IMR-90 (cell line): ENCODE data around the gene BTNL3. TPM values are rescaled to one million over a fixed set of nuclear protein-coding genes. Genes with fewer than 3 reads are reported as not detected.

Experiments
- ATAC-seq: fragments of 200-7000 bp; cut with Tn5 transposase; 2 replicates; pipeline ENCODE4 v1.9.1; 2020; ENCODE audit warnings: low read depth, mild to moderate bottlenecking, moderate library complexity
- BruUV-seq: library from RNA; stranded (reverse); fragments of 400-500 nt; replicated peaks from 2 replicates; lab custom pipeline; 2021; lab: Mats Ljungman, UMichigan
- CTCF ChIA-PET: fragments of 300-600 bp; formaldehyde crosslinking; extraction: SDS; loops from one replicate; lab custom pipeline; 2021; ENCODE audit warnings: antibody characterized with exemption; lab: Yijun Ruan, JAX
- POLR2A ChIA-PET: fragments of 300-600 bp; sonication (Branson Sonifier 250); formaldehyde crosslinking; loops from one replicate; lab custom pipeline; 2022; ENCODE audit warnings: antibody characterized with exemption; ENCODE audit not compliant: unreplicated experiment; lab: Charles Lee
- DNase-seq: peaks from one replicate; pipeline ENCODE4 v3.0.0; 2013
- H2AFZ ChIP-seq: replicated peaks from 2 replicates; pipeline ENCODE3; 2013; ENCODE audit warnings: low read length, mild to moderate bottlenecking; ENCODE audit not compliant: poor library complexity
- H2AK5ac ChIP-seq: 2 replicates; pipeline ENCODE4 v1.6.1; 2013; ENCODE audit warnings: low read depth, low read length, inconsistent platforms
- H2AK9ac ChIP-seq: replicated peaks from 2 replicates; pipeline ENCODE3; 2013; ENCODE audit warnings: mild to moderate bottlenecking, low read depth, low read length, moderate library complexity; ENCODE audit not compliant: poor library complexity
- H2BK120ac ChIP-seq: 2 replicates; pipeline ENCODE4 v1.6.1; 2013; ENCODE audit warnings: low read depth, low read length, inconsistent platforms
- H2BK15ac ChIP-seq: 3 replicates; pipeline ENCODE4 v1.6.1; 2013; ENCODE audit warnings: low read depth, low read length, inconsistent platforms
- H2BK20ac ChIP-seq: 2 replicates; pipeline ENCODE4 v1.6.1; 2013; ENCODE audit warnings: low read depth, mild to moderate bottlenecking, inconsistent platforms, low read length, moderate library complexity
- H2BK5ac ChIP-seq: 2 replicates; pipeline ENCODE4 v1.6.1; 2013; ENCODE audit warnings: mild to moderate bottlenecking, low read depth, low read length, inconsistent platforms; ENCODE audit not compliant: poor library complexity, severe bottlenecking
- H3K14ac ChIP-seq: replicated peaks from 2 replicates; pipeline ENCODE4 v1.6.1; 2013; ENCODE audit warnings: low read depth, low read length, inconsistent platforms
- H3K18ac ChIP-seq: 2 replicates; pipeline ENCODE4 v1.6.1; 2013; ENCODE audit warnings: low read depth, low read length, control low read depth
- H3K23ac ChIP-seq: 2 replicates; pipeline ENCODE4 v1.6.1; 2013; ENCODE audit warnings: low read depth, low read length, inconsistent platforms
- H3K27ac ChIP-seq: 2 replicates; pipeline ENCODE4 v1.5.1; 2013; ENCODE audit warnings: mild to moderate bottlenecking, control low read depth, low read length; ENCODE audit not compliant: insufficient read depth
- H3K27me3 ChIP-seq: 2 replicates; pipeline ENCODE4 v1.6.1; 2013; ENCODE audit warnings: low read length; ENCODE audit not compliant: control insufficient read depth, insufficient read depth
- H3K36me3 ChIP-seq: 2 replicates; pipeline ENCODE4 v1.6.1; 2013; ENCODE audit warnings: low read length, mixed read lengths; ENCODE audit not compliant: control insufficient read depth, insufficient read depth
- H3K4ac ChIP-seq: 2 replicates; pipeline ENCODE4 v1.6.1; 2013; ENCODE audit warnings: low read depth, low read length, inconsistent platforms
- H3K4me1 ChIP-seq: 2 replicates; pipeline ENCODE4 v1.6.1; 2013; ENCODE audit warnings: low read length, mixed read lengths; ENCODE audit not compliant: control insufficient read depth, insufficient read depth
- H3K4me2 ChIP-seq: 2 replicates; pipeline ENCODE4 v1.6.1; 2013; ENCODE audit warnings: low read depth, mild to moderate bottlenecking, control low read depth, low read length, moderate library complexity
- H3K4me3 ChIP-seq: 2 replicates; pipeline ENCODE4 v1.5.1; 2013; ENCODE audit warnings: low read depth, mild to moderate bottlenecking, control low read depth, low read length, moderate library complexity; ENCODE audit not compliant: insufficient read depth
- H3K56ac ChIP-seq: 2 replicates; pipeline ENCODE4 v1.6.1; 2013; ENCODE audit warnings: low read length, inconsistent platforms; ENCODE audit not compliant: insufficient read depth; ENCODE audit errors: extremely low read depth
- H3K79me1 ChIP-seq, 2 experiments: 2 replicates each; pipeline ENCODE4 v1.6.1; 2013; ENCODE audit warnings: low read length in 2 of 2, inconsistent platforms in 1 of 2, low read depth in 1 of 2
- H3K9ac ChIP-seq: 2 replicates; pipeline ENCODE4 v1.6.1; 2013; ENCODE audit warnings: low read depth, low read length, control low read depth
- H3K9me1 ChIP-seq: 2 replicates; pipeline ENCODE4 v1.6.1; 2013; ENCODE audit warnings: low read length, inconsistent platforms; ENCODE audit not compliant: insufficient read depth
- H3K9me3 ChIP-seq: 2 replicates; pipeline ENCODE4 v1.6.1; 2013; ENCODE audit warnings: low read length; ENCODE audit not compliant: control insufficient read depth, insufficient read depth
- H4K20me1 ChIP-seq: 2 replicates; pipeline ENCODE4 v1.6.1; 2013; ENCODE audit warnings: low read length, inconsistent platforms; ENCODE audit not compliant: insufficient read depth
- H4K5ac ChIP-seq: 2 replicates; pipeline ENCODE4 v1.6.1; 2013; ENCODE audit warnings: mild to moderate bottlenecking, low read depth, low read length, control low read depth
- H4K8ac ChIP-seq, 2 experiments: 2 replicates each; pipeline ENCODE4 v1.6.1; 2013; ENCODE audit warnings: low read depth in 2 of 2, low read length in 2 of 2, control low read depth in 1 of 2, inconsistent platforms in 1 of 2
- H4K91ac ChIP-seq: 2 replicates; pipeline ENCODE4 v1.6.1; 2013; ENCODE audit warnings: low read depth, low read length, inconsistent platforms; ENCODE audit not compliant: insufficient read depth
- BHLHE40 ChIP-seq: fragments of 150-350 bp; IDR thresholded peaks from 2 replicates; pipeline ENCODE4 v1.6.1; 2016; ENCODE audit warnings: mild to moderate bottlenecking, low read depth, low read length
- CEBPB ChIP-seq: IDR thresholded peaks from 2 replicates; pipeline ENCODE4 v1.6.1; 2012; ENCODE audit warnings: low read depth, low read length, improper control_type of control experiment
- CTCF ChIP-seq: conservative IDR thresholded peaks from 2 replicates; pipeline ENCODE4 v1.5.1; 2012; ENCODE audit warnings: mild to moderate bottlenecking, low read depth, low read length, improper control_type of control experiment
- MAZ ChIP-seq: IDR thresholded peaks from 2 replicates; pipeline ENCODE4 v1.6.1; 2012; ENCODE audit warnings: low read depth, mild to moderate bottlenecking, low read length, improper control_type of control experiment, moderate library complexity, borderline replicate concordance
- RAD21 ChIP-seq: IDR thresholded peaks from 2 replicates; pipeline ENCODE4 v1.6.1; 2012; ENCODE audit warnings: low read length, improper control_type of control experiment
- SMC3 ChIP-seq: fragments of 150-350 bp; IDR thresholded peaks from 2 replicates; pipeline ENCODE4 v1.6.1; 2016; ENCODE audit warnings: low read depth, mild to moderate bottlenecking, antibody characterized with exemption, low read length, moderate library complexity
- USF2 ChIP-seq: fragments of 150-350 bp; IDR thresholded peaks from 2 replicates; pipeline ENCODE4 v1.6.1; 2017; ENCODE audit warnings: mild to moderate bottlenecking, antibody characterized with exemption, low read length, low read depth
- WGBS, 2 experiments: methylation state at CpG; one replicate each; pipeline versions ENCODE4 v1.1.5 to v1.1.7; 2013; ENCODE audit warnings: missing lambda C conversion rate in 2 of 2; ENCODE audit not compliant: insufficient read length in 1 of 2; ENCODE audit errors: extremely low coverage in 2 of 2; 5-methylcytosine and 5-hydroxymethylcytosine counted together
- dilution Hi-C: fragments of 300-500 bp; cut with HindIII; formaldehyde crosslinking; loops from one replicate; pipeline ENCODE4 v1.14.3; 2018; ENCODE audit warnings: low sequenced_read_pairs; ENCODE audit not compliant: unreplicated experiment
- in situ Hi-C: fragments of 300-500 bp; cut with MboI; formaldehyde crosslinking; loops from 3 replicates; pipeline ENCODE4 v1.14.3; 2019; ENCODE audit warnings: low sequenced_read_pairs, inconsistent platforms, mixed read lengths
- intact Hi-C: fragments of 100-400 bp; cut with micrococcal nuclease; formaldehyde crosslinking; loops from 2 replicates; pipeline ENCODE4 v1.10.0; 2022
- polyA plus RNA-seq, 3 experiments: library from polyadenylated mRNA; depleted of rRNA; stranded (reverse); fragments of >200 nt; gene quantifications; 2 replicates each; pipeline ENCODE4 v1.2.3, GENCODE V29; 2012; ENCODE audit warnings: low replicate concordance in 1 of 3
- total RNA-seq: library from RNA; depleted of rRNA; stranded (reverse); fragments of >200 nt; gene quantifications from 2 replicates; pipeline ENCODE4 v1.2.3, GENCODE V29; 2012

The BTNL3 gene
- total and polyA plus RNA-seq, 2 of the 4 experiments (the other 2 are of a cell fraction), result not detected

- ATAC-seq (no peak; the same call in 1 of the 2 replicates), DNase-seq (no peak)
- Histone ChIP-seq H3K18ac (no peak overlapping the region), H3K4me1 (no peaks in the 10 kb centered on the region), H3K23ac (no peak overlapping the region), H4K20me1 (no peaks in the 10 kb centered on the region), H3K4me3 (no peak overlapping the region), H2BK5ac (no peak overlapping the region), H4K91ac (no peak overlapping the region), H3K36me3 (no peaks in the 10 kb centered on the region), H3K27ac (no peak overlapping the region), H3K27me3 (peaks cover 39% of the 10 kb centered on the region), H3K4ac (no peak overlapping the region), H4K8ac (no peak overlapping the region), H4K5ac (no peak overlapping the region), H3K14ac (no peak overlapping the region), H3K9me1 (no peaks in the 10 kb centered on the region), H2BK120ac (no peak overlapping the region), H3K79me1 (no peaks in the 10 kb centered on the region), H2BK20ac (no peak overlapping the region), H2AK5ac (no peak overlapping the region), H3K9ac (no peak overlapping the region), H2AFZ (peak overlapping the region; percentile 16), H3K9me3 (no peaks in the 10 kb centered on the region), H2BK15ac (no peak overlapping the region), H2AK9ac (no peak overlapping the region), H3K4me2 (no peak overlapping the region), H3K56ac (no peak overlapping the region)
- no TSS peak for BruUV-seq
- in situ Hi-C loops (no loop called here), intact Hi-C loops (no loop called here), dilution Hi-C loops (no loop called here)
- POLR2A ChIA-PET, result no interaction called here
- CTCF ChIA-PET, result no interaction called here
- 21% methylated on average over 10 of the region's 27 CpGs; no CpG with 5 or more reads in 1 of the 2 experiments for WGBS, 2 experiments
- no peak for TF ChIP-seq BHLHE40
- no peak for TF ChIP-seq RAD21
- TF ChIP-seq CTCF, result no peak
- TF ChIP-seq SMC3, result no peak
- TF ChIP-seq CEBPB, result no peak
- TF ChIP-seq USF2, result no peak
- no peak for TF ChIP-seq MAZ
These were observed 63.4 kb downstream of the BTNL3 start for GRCh38 chr5:181051841-181052671.
